H1 (cell line): ENCODE data around the gene SYNGR3. TPM values are rescaled to one million over a fixed set of nuclear protein-coding genes. Genes with fewer than 3 reads are reported as not detected.

Experiments
- E2F6 ChIP-seq: IDR thresholded peaks from 2 replicates; pipeline ENCODE4 v1.6.1; 2012; ENCODE audit warnings: inconsistent platforms
- polyA plus RNA-seq, 7 experiments: library from polyadenylated mRNA; depleted of rRNA in 3 of 7; stranded (reverse) in 5 of 7; unstranded in 2 of 7; fragments of >200 nt in 5 of 7; fragments of 200-250 nt in 2 of 7; gene quantifications; 1 replicate in 5 of 7; 2 replicates in 1 of 7; 4 replicates in 1 of 7; pipeline versions ENCODE4 v1.2.1 to v1.2.3, GENCODE V29; 2011 to 2013; ENCODE audit warnings: missing spikeins in 2 of 7, mixed read lengths in 2 of 7
- total RNA-seq: library from RNA; stranded (reverse); fragmentation: NEBNext Ultra II Directional; extraction: Animal tissue kit (Norgen Biotek cat#: 25700); gene quantifications from 2 replicates; pipeline ENCODE4 v1.2.1, GENCODE V29; 2021

SYNGR3 gene
- total and polyA plus RNA-seq, 2 of the 8 experiments (the other 6 are each of a cell fraction or from before 2014, with no cell fraction given): 36.2 to 49.9 TPM

GRCh38 chr16:1968146-1968953 lies 21.4 kb upstream of the SYNGR3 start (continued):
- TF ChIP-seq E2F6: no peak
